ENCODE data around the gene ASMTL.

The ASMTL gene

DNA sequence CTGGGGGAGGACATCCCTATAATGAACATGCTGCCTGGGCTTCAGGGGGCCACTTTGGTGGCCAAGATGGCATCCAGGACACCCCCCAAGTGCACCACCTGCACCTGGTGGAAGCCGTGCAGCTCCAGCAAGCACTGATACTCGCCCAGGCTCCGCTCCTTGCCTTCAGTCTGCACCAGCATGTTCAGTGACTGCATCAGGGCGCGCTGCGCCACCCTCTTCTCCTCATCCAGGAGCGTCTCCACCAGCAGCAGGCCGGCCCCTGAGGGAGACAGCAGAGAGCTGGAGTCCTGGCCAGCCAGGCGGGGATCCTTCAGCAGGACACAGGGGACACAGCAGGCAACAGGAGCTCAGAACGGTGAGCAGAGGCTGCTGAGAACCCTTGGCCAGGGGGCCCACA lies 49.5 kb downstream of the ASMTL start:
- DNase-seq, result no peak

DNA sequence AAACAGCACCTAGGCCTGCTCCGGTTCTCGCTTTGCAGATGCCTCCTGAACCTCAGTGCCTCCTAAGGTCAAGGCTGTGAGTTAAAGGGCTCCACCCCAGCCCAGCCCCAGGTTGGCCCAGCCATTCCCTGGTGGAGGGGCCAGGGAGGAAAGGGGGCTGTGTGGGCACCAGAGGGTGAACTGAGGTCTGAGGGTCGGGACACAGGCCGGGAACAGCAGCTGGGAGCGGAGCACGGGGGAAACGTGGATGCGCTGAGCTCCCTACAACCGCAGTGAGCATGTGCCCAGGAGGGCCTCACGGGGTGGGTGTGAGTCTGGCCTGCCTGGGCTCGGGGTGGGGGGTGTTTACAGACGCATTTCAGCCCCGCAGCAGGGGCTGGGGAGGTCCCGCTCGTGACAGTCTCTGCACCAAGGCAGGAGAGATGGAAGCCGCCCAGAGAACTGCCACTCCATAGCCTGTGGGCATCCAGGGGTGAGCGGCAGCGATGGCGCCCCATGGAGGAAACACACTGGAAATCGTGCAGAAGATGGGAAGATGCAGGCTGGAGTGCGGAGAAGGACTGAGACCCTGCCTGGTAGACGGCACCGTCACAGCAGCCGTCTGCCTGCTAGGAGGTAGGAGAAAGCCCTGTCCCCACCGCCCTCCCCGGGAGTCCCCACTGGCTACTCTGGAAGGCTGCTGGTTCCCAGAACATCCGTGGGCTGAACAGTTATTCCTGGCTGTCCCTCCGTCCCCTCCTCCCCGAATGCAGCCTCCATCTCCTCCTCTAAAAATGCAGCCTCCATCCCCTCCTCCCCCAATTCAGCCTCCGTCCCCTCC lies 50.9 kb downstream of the ASMTL start:
- DNase-seq, result no peak

GRCh38 chrX:1400742-1401471 lies 51.8 kb downstream of the ASMTL start:
- DNase-seq, result no peak

DNA sequence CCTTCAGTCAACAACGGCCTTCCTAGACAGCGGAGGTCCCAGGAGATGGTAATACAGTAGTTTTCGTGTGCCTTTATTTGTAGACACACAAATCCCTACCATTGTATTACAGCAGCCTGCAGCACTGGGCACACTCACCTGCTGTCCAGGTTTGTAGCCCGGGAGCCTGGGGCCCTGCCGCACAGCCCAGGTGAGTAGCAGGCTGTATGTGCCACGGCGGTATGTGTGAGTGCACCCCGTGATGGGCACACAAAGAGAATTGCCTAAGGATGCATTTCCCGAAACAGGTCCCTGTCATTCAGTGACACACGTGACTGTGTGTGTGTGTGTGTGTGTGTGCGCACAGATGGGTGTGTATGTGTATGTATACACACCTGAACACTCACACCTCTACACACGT lies 52.7 kb downstream of the ASMTL start:
- no peak for DNase-seq

DNA sequence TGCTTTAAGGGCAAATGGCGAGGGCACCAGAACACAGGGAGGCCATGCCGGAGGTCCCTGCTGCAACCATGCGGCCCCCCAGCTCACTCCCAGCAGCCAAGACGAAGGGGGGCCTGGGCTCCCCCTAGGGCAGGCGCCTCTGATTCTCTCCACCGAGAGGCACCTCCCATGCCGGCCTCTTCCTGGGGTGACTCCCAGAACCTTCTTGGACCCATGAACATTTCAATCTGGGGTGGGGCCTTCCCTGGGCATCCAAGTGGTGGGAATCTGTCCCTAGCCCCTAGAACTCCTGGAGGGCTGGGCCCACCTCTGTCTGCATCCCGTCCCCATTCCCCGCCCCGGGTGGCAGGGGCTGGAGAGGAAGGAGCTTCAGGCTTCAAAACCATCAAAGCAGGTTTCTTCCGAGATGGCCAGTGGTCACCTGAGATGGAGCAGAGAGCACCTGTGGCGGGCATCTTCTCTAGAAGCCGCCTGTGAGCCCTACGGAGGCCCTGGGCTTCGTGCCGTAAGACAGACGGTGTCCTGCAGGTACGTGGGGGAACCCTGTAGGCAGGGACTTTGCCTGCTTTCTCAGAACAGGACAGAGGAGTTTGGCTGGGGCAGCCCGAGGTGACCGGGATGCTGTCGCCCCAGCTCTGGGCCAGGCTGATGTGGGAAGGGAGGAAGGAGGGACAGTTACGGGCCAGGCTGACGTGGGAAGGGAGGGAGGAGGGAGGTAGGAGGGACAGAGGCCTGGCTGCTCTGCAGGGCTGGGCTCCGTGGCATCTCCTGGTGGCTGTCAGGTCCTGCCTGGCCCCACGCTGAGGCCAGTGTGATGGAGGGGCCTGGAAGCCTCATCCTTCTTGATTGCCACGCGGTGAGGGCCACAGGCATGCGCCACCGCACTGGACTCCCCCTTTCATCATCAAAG lies 54.0 kb downstream of the ASMTL start:
- DNase-seq, result no peak

DNA sequence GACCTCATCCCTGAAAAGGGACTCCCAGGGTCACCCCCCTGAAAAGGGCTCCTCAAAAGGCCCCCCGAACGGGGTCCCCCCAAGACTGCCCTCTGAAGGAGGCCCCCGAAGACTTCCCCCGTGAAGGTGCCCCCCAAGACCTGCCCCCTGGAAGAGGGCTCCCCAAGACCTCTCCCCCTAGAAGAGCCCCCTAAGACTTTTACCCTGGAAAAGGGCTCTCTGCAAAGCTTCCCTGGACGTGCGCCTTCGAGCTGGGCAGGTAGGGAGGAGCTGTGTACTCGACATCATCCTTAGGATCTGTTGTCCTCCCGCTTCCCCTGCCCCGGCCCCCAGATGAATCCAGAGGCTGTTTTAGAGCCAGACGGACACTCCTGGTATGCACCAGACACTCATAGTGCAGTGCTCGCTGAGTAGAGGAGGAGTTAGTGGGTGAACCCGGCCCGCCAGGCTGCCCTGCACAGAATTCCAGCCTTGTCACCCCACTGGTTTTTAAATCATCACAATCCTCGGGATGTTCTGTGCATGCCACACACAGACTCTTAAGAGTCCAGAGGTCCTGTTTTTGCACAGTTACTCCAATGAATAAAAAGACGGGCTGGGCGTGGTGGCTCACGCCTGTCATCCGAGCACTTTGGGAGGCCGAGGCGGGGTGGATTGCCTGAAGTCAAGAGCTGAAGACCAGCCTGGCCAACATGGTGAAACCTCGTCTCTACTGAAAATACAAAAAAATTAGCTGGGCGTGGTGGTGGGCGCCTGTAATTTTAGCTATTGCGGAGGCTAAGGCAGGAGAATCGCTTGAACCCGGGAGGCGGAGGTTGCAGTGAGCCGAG lies 55.1 kb downstream of the ASMTL start:
- DNase-seq, result no peak

- DNase-seq, result no peak
Measured at GRCh38 chrX:1397001-1397400, 55.7 kb downstream of the ASMTL start.

DNA sequence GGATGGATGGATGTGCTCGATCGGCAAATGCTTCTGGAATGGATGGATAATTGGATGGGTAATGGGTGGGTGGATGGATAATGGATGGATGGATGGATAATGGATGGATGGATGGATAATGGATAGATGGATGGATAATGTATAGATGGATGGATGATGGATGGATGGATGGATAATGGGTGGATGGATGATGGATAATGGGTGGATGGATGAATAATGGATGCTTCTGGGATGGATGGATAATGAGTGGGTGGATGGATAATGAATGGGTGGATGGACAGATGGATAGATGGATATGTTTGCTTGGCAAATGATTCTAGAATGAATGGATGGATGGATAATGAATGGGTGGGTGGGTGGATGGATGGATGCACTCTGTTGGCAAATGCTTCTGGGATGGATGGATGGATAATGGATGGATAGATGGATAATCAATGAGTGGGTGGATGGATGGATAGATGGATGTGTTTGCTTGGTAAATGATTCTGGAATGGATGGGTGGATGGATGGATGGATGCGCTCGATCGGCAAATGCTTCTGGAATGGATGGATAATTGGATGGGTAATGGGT lies 57.0 kb downstream of the ASMTL start:
- no peak for DNase-seq

DNA sequence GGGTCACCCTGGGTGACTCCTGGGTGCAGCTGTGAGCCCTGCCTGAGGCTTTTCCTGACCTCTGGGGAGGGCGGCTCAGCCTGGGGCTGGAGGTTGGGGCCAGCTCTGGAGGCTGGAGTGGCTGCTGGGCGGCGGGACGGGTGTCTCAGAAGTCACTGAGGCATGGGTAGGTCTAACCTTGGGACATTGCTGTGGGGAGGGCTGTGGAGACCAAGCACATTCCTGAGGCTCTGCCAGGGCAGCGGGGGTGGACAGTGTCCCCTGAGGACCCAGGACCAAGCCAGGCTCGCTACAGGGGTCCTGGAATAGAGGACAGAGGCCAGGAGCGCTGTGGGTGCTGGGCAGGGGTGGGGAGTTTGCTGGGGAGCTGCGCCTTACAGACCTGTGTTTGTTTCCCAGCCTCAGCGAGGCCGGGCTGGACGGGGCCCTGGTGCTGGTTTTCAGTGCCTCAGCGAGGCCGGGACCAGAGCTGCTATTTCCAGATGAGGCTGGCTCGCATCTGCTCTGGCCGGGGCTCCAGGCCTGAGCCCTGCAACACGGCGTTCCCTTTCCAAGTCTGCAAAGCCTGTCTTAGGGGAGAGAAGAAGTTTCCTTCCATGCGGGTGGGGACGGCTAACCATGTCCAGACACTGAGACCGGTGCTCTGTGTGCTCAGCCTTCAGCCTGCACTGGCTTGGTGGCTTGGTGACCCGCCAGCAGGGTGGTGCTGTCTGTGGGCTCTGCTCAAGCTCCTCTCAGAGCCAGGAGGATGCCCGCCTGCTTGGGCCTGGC lies 57.8 kb downstream of the ASMTL start:
- DNase-seq, result no peak

GRCh38 chrX:1393871-1394615 lies 58.7 kb downstream of the ASMTL start:
- no peak for DNase-seq

- DNase-seq, result no peak
Measured at GRCh38 chrX:1392376-1393068, 60.2 kb downstream of the ASMTL start.

GRCh38 chrX:1391707-1392375 lies 60.9 kb downstream of the ASMTL start, which contains the start of gene SLC25A6:
Gene SLC25A6 (minus strand): TSS chrX:1392113. CDS start chrX:1392009, 104 bp downstream.
- DNase-seq, result no peak

GRCh38 chrX:1391370-1391706 lies 61.4 kb downstream of the ASMTL start:
- DNase-seq, result no peak

- no peak for DNase-seq
Measured at GRCh38 chrX:1390621-1391369, 61.9 kb downstream of the ASMTL start.

- no peak for DNase-seq
Measured at GRCh38 chrX:1389993-1390285, 62.8 kb downstream of the ASMTL start.

- no peak for DNase-seq
Measured at GRCh38 chrX:1389181-1389992, 63.3 kb downstream of the ASMTL start.

GRCh38 chrX:1388651-1389050 lies 64.1 kb downstream of the ASMTL start:
- no peak for DNase-seq

Measured in C1 segment of cervical spinal cord (tissue), 14 donors.